ENCODE results near the gene WASF3.

- TF ChIP-seq POLR2AphosphoS5 (IDR thresholded peaks at IDR 0.05; ENCODE audit: low read depth, low read length) (no peak), TAF1 (IDR thresholded peaks at IDR 0.05; ENCODE audit: borderline replicate concordance, insufficient read depth, low read length) (no peak), FOXP2 (optimal IDR thresholded peaks at IDR 0.05; ENCODE audit: borderline replicate concordance, extremely low read depth, extremely low read length, insufficient read depth) (no peak), SIN3A (IDR thresholded peaks at IDR 0.05; ENCODE audit: borderline replicate concordance, insufficient read depth, low read length) (no peak), REST (IDR thresholded peaks at IDR 0.05; ENCODE audit: insufficient read depth in 1 of 2, low read depth in 2 of 2, low read length in 2 of 2) (no peak)
Measured at GRCh38 chr13:26548205-26548765, 9.2 kb upstream of the WASF3 start.
